ENCODE results near the gene PDK1.
A peak's percentile ranks its signal among the peaks of the same experiment; 100 is the strongest.

PDK1 gene

DNA sequence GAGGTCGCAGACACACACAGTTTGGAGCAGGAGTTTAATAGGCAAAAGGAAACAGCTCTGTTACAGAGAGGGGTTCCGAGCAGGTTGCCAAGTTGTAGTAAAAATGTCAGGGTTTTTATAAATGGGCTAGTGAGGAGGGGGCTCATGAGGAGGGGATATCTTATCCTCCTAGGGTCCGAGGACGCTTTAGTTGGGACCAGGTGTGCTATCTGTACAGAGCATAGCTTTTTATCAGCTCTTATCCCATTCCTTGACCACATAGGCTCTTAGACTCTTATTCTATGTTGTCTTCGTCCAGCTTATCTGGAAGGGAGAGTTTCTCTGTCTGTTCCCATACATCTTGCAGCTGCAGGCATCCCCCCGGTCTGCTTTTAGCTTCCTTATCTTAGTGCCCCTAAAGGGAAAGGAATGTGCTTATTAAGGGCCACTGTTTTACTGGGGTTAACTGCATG is 44.7 kb downstream of the PDK1 start:
- no peak for DNase-seq

DNA sequence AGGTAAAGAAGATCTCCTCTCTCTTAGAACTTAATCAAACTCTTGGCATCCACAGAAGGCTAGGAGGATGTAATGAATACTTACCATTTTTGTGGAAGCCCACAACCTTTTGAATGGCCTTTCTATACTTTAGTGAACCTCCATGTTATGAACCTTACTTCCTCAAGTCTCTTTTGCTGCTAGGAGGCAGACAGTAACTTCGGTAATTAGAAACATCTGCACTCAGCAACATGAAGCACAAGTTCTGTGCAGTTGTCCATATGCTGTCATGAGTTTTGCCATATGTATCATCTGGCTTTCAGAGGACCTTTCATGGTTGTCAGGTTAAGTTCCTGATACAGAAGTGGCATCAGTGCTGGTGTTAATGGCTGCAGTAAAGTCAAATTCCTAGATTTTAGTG is 50.4 kb downstream of the PDK1 start:
- no peak for DNase-seq

DNA sequence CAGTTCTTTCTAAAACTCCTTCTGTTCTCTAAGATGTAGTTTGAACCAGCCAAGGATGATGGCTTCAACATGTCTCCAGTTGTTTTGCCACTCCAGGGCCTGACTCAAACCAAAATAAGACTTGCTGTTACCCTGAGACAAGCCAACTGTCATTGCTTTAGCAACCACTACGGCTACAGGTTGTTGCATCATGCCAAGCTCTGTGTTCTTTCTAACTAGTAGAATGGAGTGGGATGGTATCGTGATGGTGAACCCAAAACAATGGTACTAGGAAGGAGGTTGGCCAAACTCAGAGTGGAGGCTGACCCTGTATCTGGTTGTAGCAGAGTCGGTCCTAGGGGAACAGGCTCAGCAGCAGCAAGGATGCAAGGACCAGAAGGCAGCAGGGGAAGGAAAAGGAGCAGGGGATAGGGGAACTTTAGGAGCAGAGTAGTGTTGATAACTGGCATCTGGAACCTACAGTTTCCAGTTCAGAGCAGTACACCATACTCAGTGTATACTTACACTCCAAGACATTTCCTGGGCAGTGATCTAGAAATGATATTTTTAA is 51.6 kb downstream of the PDK1 start:
- DNase-seq = no peak

GRCh38 chr2:172609488-172609887 is 53.6 kb downstream of the PDK1 start:
- DNase-seq = no peak

DNA sequence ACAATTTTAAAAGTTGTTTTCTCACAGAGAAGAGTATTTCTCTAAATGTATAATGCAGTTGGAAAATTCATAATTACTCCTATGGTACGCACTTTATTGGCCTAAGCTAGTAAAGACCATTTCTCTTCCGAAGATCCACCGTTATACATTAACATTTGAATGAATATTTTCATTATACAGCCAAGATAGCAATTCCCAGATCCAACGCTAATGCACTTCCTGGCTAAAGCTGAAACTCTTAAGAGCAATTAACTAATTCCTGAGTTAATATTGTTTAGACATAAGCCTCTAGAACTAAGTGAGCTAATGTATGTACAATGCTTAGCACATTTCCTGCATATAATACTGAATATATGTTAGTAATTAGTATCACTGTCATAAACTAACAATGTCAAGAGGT is 56.2 kb downstream of the PDK1 start:
- DNase-seq = no peak

DNA sequence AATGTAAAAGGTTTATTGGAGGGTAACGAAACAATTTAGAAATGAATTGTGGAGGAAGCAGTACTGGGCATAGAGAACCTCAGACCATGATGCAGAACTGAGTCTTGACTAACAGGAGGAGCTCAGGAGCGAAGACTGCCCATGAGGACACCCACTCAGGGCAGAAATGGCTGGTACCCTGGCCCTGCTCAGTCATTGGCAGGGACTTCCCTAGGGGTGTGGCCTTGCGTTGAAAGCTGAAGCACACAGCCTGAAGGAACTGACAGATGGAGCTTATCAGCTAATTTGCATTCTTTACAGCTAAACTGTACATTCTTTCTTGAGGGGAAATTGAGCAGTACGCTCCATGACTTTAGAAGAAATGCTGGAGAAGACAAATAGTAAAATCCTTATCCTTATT is 57.1 kb downstream of the PDK1 start:
- DNase-seq = peak; percentile 14

GRCh38 chr2:172613615-172614231 is 57.8 kb downstream of the PDK1 start:
- DNase-seq = no peak

DNA sequence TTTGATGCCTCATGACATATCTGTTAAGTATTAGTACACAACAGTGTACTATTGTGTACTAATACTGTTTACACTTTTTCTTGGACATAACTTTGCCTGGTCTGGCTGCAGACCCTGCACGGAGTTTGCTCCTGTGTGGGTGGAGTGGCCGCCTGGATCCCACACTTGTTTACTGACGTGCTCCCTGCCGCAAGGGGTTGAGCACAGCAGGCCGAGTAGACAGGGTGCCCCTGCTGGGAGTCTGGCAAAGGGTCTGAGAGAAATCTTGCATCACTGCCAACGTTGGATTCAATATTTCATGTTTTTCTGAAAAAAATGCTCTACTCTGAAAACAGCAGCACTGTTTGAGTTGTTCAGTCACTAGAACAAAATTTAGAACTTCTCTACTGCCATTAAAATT is 59.0 kb downstream of the PDK1 start:
- DNase-seq = no peak

DNA sequence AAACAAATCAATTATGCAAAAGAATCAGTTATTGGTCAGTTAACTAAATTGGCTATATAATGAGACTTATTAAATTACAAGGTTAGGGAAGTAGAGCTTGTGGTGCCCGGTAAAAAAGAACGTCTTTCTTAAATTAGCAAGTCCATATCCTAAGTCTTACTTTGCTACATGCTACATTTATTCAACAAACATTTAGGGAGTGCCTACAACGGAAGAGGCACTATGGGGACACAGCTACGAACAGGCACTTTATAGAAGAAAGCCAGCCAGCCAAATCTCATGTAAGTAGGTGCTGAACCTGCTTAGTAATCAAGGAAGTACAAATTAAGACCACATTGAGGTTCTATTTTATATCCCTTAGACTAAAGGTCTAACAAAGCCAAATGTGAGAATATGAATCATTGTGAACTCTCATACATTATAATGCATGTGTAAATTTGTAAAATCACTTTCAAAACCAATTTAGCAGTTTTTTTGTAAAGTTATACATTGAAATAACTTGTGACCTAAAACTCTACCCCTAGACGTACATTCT is 59.9 kb downstream of the PDK1 start:
- DNase-seq = no peak

DNA sequence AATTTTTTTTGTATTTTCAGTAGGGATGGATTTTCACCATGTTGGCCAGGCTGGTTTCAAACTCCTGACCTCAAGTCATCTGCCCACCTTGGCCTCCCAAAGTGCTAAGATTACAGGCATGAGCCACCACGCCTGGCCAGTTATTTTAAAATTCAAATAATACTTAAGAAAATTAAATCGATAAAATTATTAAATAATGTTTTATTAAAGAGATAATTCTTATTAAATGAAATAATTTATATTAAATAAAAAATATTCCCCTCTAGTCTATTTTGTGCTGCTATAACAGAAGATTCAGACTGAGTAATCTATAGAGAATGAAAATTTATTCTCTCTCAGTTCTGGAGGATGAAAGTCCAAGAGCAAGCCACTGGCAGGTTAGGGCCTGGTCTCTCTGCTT is 61.2 kb downstream of the PDK1 start:
- DNase-seq = no peak

GRCh38 chr2:172623249-172623965 is 67.5 kb downstream of the PDK1 start:
- DNase-seq = no peak

- no peak for DNase-seq
Measured at GRCh38 chr2:172624996-172625395, 69.1 kb downstream of the PDK1 start.

- no peak for DNase-seq
Measured at GRCh38 chr2:172627181-172627580, 71.3 kb downstream of the PDK1 start.

- DNase-seq = no peak
Measured at GRCh38 chr2:172628085-172628484, 72.2 kb downstream of the PDK1 start.

- DNase-seq = no peak
Measured at GRCh38 chr2:172629586-172629985, 73.7 kb downstream of the PDK1 start.

DNA sequence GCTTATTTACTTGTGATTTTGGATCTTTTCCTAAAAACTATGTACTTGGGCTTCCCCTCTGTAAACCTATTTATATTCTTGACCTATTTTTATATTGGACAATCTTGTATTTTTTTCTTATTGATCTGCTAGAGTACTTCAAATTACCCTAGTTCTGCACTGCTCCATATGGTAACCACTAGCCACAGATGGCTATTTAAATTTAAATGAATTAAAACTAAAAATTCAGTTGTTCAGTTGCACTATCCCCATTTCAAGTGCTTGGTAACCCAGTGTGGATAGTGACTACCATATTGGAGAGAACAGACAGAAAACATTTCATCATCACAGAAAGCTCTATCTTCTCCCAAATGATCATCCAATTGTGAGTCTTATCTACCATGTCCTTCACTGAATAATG is 74.3 kb downstream of the PDK1 start:
- DNase-seq = no peak

- DNase-seq = no peak
Measured at GRCh38 chr2:172634477-172634876, 78.6 kb downstream of the PDK1 start.

DNA sequence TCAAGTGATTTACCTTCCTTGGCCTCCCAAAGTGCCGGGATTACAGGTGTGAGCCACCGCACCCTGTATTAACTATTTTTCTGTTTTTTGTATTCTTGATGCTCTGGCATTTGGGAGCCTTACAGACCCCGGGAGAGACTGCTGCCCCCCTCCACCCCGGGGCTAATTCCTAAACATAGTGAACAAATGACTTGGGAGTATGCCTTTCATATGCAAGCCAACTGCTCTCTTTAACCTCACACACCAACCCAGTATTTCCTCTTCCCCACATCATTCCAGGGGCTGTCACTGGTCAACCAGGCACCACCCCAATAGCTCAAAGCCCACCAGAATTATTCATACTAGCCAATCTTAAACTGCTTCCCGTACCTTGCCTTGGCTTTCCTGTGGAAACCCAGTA is 79.7 kb downstream of the PDK1 start:
- DNase-seq = no peak

DNA sequence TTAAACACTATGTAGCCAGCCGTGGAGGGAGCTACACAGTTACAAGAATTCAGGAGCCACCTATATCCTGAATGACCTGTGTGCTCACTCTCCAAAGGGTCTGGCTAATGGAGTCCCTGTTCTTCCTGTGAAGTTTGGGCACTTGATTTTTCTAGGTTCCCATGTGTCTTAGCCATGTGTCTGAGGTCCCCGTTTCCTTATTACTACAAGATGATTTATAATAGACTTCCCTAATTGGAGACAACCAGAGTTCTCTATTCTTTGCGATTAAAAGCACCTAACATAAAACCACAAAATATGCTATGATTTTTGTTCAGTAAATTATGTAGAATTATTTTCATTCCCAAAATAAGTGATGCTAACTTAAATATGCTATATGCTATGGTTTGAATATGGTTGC is 83.4 kb downstream of the PDK1 start:
- no peak for DNase-seq

GRCh38 chr2:172639823-172640222 is 83.9 kb downstream of the PDK1 start:
- DNase-seq = no peak

- DNase-seq = no peak
Measured at GRCh38 chr2:172640389-172640788, 84.5 kb downstream of the PDK1 start.

- DNase-seq = no peak
Measured at GRCh38 chr2:172642301-172643020, 86.6 kb downstream of the PDK1 start.

- DNase-seq = no peak
Measured at GRCh38 chr2:172643142-172643541, 87.3 kb downstream of the PDK1 start.

- no peak for DNase-seq
Measured at GRCh38 chr2:172647439-172647838, 91.5 kb downstream of the PDK1 start.
